GM18519 (cell line): Measurements from ENCODE around the gene NDNF.

ENCODE experiments used
- ATAC-seq: cut with Tn5 transposase; IDR thresholded peaks from one replicate; pipeline ENCODE4 v1.9.1; 2021; ENCODE audit warnings: mild to moderate bottlenecking, moderate library complexity; ENCODE audit not compliant: unreplicated experiment, low FRiP score

Gene NDNF, protein sequence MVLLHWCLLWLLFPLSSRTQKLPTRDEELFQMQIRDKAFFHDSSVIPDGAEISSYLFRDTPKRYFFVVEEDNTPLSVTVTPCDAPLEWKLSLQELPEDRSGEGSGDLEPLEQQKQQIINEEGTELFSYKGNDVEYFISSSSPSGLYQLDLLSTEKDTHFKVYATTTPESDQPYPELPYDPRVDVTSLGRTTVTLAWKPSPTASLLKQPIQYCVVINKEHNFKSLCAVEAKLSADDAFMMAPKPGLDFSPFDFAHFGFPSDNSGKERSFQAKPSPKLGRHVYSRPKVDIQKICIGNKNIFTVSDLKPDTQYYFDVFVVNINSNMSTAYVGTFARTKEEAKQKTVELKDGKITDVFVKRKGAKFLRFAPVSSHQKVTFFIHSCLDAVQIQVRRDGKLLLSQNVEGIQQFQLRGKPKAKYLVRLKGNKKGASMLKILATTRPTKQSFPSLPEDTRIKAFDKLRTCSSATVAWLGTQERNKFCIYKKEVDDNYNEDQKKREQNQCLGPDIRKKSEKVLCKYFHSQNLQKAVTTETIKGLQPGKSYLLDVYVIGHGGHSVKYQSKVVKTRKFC

DNA sequence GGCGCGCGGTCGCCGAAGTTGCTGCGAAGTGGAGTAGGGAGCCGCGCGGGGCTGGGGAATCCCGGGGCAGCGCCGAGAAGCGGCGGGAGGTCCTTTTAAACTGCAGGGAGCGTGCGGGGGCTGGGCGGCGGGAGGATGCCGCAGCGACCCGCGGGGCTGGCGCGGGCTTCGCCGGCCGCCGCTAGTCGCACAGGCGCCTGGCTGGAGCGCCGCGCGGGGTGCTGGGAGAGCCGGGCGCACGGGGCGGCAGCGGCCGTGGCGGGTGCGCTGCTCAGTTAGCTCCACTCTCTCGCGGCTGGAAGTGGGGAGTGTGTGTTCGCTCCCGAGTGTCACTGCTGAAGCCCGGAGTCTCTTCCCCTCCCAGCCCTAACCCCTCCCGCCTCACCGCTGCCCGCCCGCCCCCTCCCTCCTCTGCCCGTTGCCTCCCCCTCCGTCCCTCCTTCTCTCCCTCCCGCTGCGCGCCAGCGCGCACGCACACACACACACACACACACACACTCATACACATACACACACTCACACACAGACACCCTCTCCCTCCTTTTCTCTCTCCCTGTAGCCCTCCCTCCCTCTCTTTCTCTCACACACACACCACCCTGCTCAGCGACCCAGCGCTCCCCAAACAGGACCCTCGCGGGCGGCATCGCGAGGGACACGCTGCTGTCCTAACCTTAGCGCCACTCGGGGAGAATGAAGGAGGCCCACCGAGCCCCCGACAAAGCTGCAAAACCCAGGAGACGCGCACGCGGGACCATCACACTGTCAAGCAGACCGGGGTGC is at the start of gene NDNF:
NDNF (minus strand) TSS at position 312 of the 780 bp plus-strand sequence. CDS start 26,698 bp downstream, outside the sequence.
- ATAC-seq, result no peak

DNA sequence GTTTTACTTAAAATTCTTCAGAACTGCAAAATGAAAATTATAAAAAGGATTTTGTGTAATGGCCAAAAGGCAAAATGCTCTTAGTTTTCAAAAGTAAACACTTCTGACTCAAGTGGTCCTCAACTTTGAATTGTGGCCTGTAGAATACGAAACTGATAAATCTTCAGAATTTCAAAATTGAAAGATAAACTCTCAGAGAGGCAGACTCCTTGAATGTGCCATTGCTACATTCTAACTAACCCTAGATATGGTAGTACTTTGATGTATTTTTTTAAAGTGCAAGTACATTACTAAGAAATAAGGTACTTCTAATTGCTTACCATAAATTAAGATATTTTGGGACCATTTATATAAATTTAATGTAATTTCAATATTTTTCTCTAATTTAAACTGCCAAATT is 47.4 kb upstream of the NDNF start:
- no peak for ATAC-seq

GRCh38 chr4:121118344-121118743 is 46.0 kb upstream of the NDNF start:
- ATAC-seq, result no peak

GRCh38 chr4:121114756-121115155 is 42.4 kb upstream of the NDNF start:
- peak; percentile 38 for ATAC-seq

DNA sequence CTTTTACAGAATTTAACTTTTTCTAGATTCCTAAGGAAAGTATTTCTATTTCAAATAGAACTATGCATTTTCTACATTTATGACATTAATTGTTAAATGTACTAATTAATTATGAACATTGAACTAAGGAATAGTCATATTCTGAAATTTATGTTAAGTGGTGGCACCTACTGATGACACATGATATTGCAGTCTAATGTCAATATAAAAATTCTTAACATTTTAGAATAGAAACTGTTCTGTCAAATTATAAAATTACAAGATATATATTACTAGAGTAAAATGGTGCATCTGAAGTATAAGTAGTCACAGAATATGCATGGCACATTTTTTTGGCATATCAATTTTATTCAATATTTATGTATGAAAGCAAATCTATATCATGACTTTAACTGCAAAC is 40.2 kb upstream of the NDNF start:
- no peak for ATAC-seq

GRCh38 chr4:121108557-121108956 is 36.2 kb upstream of the NDNF start:
- ATAC-seq, result no peak

DNA sequence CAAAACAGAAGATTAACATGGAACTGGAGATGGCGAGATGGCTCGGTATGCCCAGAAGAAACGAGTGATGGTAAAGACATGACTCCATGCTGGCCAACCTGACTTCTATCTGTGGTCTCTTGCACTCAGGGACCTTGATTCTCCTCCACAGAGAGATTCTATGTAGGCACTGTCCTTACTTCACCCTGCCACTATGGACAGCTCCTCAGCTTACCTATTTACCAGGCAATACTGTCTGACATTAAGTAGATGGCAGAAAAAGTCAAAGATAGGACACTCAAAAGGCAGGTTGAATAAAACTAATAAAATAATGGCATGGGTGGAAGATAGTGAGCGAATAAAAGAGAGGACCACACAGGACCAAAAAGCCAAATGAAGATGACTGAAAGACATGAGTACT is 35.2 kb upstream of the NDNF start:
- ATAC-seq, result no peak

- ATAC-seq, result no peak
Measured at GRCh38 chr4:121100093-121100775, 27.9 kb upstream of the NDNF start.

DNA sequence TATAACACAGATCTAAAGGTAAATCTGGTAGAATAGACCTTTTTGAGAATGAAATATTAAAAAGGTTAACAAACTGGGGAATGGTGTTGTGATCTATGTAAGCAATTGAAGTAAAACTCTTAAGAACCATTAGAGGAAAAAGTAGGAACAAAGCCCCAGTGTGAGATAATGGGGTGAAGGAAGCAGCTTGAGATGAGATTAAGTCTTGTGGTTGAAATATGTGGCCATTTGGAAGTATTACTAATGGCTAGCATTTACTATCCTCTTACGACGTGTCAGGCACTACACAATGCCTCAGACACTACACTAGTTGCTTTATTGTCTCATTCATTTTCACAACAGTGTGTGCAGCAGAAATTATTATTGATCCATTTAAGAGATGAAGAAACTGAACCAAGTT is 25.9 kb upstream of the NDNF start:
- ATAC-seq, result no peak

GRCh38 chr4:121096629-121097028 is 24.3 kb upstream of the NDNF start:
- ATAC-seq, result no peak

DNA sequence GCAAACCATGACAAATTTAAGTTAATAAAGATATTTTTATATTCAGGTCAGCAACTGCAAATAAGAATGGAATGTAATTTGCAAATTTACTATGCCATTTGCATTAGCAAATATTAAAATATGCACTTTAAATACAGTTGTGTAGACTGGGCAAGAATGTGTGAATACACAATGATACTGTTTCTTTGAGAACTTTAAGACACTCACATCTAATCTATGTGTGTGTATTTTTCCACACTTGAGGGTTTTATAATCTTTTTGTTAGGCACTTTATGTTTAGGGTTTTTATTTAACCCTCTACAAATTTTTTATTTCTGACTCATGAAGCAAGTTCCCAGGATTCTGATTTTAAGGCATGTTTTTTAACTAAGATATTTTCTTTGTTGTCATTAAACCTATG is 23.9 kb upstream of the NDNF start:
- no peak for ATAC-seq

- ATAC-seq, result no peak
Measured at GRCh38 chr4:121094297-121094966, 22.1 kb upstream of the NDNF start.

GRCh38 chr4:121093261-121093660 is 20.9 kb upstream of the NDNF start:
- ATAC-seq, result no peak

DNA sequence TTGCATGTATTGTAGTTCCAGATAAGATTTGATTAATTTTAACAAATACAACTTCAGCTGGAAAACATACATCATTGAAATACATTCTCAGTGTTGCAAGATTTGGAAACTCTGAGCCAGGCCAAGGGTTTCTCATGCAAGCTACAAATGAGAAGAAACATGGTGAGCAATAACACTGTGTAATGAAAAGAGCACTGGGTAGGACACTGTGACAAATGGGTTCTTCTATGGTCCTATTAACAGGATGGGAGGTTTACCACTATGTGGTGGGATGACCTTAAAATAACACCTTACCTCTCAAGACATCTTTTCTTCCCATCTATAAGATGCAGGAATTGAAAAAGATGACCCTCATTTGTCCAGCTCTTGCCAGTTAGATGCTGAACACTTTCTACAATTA is 19.6 kb upstream of the NDNF start:
- no peak for ATAC-seq

- no peak for ATAC-seq
Measured at GRCh38 chr4:121088867-121089266, 16.5 kb upstream of the NDNF start.

- ATAC-seq, result no peak
Measured at GRCh38 chr4:121079376-121079775, 7.0 kb upstream of the NDNF start.

DNA sequence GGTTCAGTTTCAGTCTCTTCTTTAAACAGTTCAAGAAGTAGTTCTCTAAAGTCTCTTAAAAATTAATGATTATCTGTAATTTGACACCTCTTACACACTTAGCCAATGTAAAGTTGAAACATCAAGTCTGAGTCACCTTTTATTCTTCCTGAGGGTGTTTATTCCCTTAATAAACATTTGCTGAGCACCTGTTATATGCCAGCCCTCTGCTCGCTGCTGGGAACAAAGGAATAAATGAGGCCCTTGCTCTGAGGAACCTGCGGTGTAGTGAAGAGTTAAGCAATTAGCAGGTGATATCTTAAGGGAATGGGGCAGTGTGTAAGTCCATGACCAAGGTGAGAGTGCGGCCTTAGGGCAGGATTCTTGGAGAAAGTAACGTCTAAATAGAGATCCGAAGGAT is 5.2 kb upstream of the NDNF start:
- no peak for ATAC-seq

DNA sequence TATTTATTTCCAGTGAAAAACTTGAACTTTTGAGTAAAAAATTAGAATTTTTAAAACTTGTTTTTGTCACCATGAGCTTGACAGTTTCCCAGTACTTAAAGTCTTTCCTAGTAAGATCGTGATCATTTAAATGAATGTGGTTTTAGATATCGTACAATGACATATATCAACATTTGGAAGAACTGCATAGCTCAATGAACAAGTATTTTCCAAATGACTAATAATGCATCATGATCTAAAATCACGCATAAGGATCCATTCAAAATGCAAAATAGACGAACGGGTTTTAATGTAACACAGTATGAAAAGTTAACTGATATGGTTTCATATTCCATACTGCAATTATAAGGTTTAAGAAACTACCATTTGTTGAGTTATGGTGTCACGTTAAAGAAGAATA is 4.1 kb upstream of the NDNF start:
- ATAC-seq, result no peak

DNA sequence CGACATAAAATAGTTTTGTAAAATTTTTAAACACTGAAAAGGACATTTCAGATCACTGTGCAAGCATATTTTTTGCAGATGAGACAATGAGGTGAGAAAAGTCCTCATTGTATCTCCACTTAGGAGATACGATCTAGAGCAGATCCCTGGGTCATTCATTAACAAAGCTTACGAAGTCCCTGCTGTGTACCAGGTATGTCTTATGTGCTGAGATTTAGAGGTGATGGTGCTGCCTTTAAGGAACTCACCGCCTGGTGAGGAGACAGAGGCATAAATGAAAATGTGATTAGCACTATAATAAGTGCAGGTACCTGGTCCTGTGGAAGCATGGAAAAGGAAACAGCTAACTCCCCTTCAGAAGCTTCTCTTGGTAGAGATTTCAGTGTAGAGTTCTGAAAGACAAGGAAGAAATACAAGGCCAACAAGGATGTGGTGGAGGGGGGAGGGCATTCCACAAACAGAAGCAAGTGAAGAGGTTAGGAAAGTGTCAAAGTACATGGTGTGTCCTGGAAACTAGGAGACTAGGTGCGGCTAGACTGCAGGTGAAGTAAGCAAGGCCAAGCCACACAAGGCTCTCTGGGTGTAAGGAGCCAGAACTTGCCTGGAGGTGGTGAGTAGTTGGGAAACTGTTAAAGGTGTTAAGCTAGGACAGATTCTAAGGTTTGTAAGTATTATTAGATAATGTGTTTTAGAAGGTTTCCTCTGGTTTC is 1.5 kb upstream of the NDNF start:
- ATAC-seq, result no peak

- no peak for ATAC-seq
Measured at GRCh38 chr4:121073004-121073435, 685 bp upstream of the NDNF start.
